Ecto neural progenitor cell (in vitro differentiated cells): Measurements from ENCODE around the gene CERS3.

ENCODE experiments used
- DNase-seq: peaks from one replicate; pipeline ENCODE4 v3.0.0-alpha.2; 2018; ENCODE audit warnings: low spot score

Gene CERS3

GRCh38 chr15:100383302-100384107 is 145.2 kb downstream of the CERS3 start:
- DNase-seq: no peak

- no peak for DNase-seq
These were observed 154.8 kb downstream of the CERS3 start for GRCh38 chr15:100373942-100374341.

- peak; percentile 48 for DNase-seq
These were observed 155.4 kb downstream of the CERS3 start for GRCh38 chr15:100373120-100373896.

- no peak for DNase-seq
These were observed 156.0 kb downstream of the CERS3 start for GRCh38 chr15:100372739-100373119.

- no peak for DNase-seq
These were observed 173.4 kb downstream of the CERS3 start for GRCh38 chr15:100355342-100355741.

- DNase-seq: no peak
These were observed 175.3 kb downstream of the CERS3 start for GRCh38 chr15:100353449-100353848.

GRCh38 chr15:100350434-100351226 is 178.1 kb downstream of the CERS3 start:
- no peak for DNase-seq
